Neural progenitor cell (in vitro differentiated cells): Measurements from ENCODE around the gene ARHGAP22.

Source experiments
- CTCF ChIP-seq: fragments of 200-600 bp; sonication (generic); IDR thresholded peaks from 2 replicates; pipeline ENCODE4 v1.5.1; 2017; ENCODE audit warnings: antibody characterized with exemption, mild to moderate bottlenecking
- EZH2 ChIP-seq: fragments of 200-600 bp; sonication (generic); IDR thresholded peaks from 2 replicates; pipeline ENCODE4 v1.6.1; 2017; ENCODE audit warnings: antibody characterized with exemption, mild to moderate bottlenecking, moderate library complexity

- TF ChIP-seq CTCF (no peak), EZH2 (no peak)
Observed at GRCh38 chr10:48470893-48471805, 133.7 kb downstream of the ARHGAP22 start.
